Thymus (tissue), 11 donors: ENCODE measurements around the gene RIOK2. TPM values are rescaled to one million over a fixed set of nuclear protein-coding genes. Genes with fewer than 3 reads are reported as not detected.

Experiments
- DNase-seq, 9 donors: peaks; one replicate each; pipeline ENCODE4 v3.0.0-alpha.2; 2013; ENCODE audit warnings: low spot score in 9 of 9, low read depth in 6 of 9, missing footprints in 1 of 9
- H3K27ac ChIP-seq, 2 donors: one replicate each; pipeline ENCODE4 v1.5.1; 2013; ENCODE audit warnings: control low read depth in 1 of 2, low read depth in 1 of 2, low read length in 1 of 2, mild to moderate bottlenecking in 1 of 2, moderate library complexity in 1 of 2
- H3K27me3 ChIP-seq, 2 donors: one replicate each; pipeline ENCODE4 v1.5.1; 2013; ENCODE audit warnings: low read length in 1 of 2; ENCODE audit not compliant: control insufficient read depth in 2 of 2, insufficient read depth in 1 of 2
- H3K36me3 ChIP-seq, 2 donors: one replicate each; pipeline ENCODE4 v1.5.1; 2013; ENCODE audit warnings: low read length in 1 of 2, mild to moderate bottlenecking in 1 of 2, moderate library complexity in 1 of 2; ENCODE audit not compliant: control insufficient read depth in 2 of 2, insufficient read depth in 2 of 2
- H3K4me1 ChIP-seq, 2 donors: one replicate each; pipeline ENCODE4 v1.5.1; 2013; ENCODE audit warnings: low read length in 2 of 2; ENCODE audit not compliant: control insufficient read depth in 2 of 2, insufficient read depth in 2 of 2
- H3K4me3 ChIP-seq, 2 donors: one replicate each; pipeline ENCODE4 v1.5.1; 2013; ENCODE audit warnings: low read length in 2 of 2, control low read depth in 1 of 2, mild to moderate bottlenecking in 1 of 2
- H3K9me3 ChIP-seq, 2 donors: one replicate each; pipeline ENCODE4 v1.5.1; 2013; ENCODE audit warnings: low read length in 1 of 2, mild to moderate bottlenecking in 1 of 2; ENCODE audit not compliant: control insufficient read depth in 2 of 2, insufficient read depth in 1 of 2
- WGBS: extraction: QIAGEN DNeasy Blood & Tissue Kit; methylation state at CpG from one replicate; pipeline ENCODE4 v1.1.7; 2013; 5-methylcytosine and 5-hydroxymethylcytosine counted together
- polyA plus RNA-seq: library from polyadenylated mRNA; stranded (reverse); fragments of 200-250 nt; gene quantifications from one replicate; pipeline ENCODE4 v1.2.3, GENCODE V29; 2013
- total RNA-seq: library from RNA; stranded (reverse); fragments of 120-200 nt; gene quantifications from one replicate; pipeline ENCODE4 v1.2.4, GENCODE V29; 2013
- donor health status: healthy.

The RIOK2 gene
- total and polyA plus RNA-seq, 2 donors = 15.9 to 39.4 TPM

DNA sequence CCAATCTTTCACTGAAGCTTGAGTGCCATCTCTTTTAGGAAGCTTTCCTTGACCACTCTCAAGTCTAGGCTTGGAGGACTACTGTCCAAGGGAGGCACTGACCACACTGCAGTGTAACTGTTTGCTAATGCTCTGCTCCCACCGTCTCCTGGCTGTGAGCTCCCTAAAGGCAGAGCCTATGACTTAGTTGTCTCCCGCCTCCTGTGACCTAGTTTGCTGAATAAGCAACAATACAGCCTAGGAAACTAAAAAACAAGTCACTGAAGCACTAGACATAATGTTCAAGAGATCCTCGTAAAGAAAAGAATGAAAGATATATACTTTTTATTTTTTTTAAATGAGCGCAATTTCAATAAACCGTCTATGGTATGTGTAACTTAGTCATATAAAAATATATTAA lies 72.0 kb downstream of the RIOK2 start:
- no peaks in the 10 kb centered on the region for H3K4me1 ChIP-seq
- WGBS = 96% methylated on average over 5 of the region's 5 CpGs
- H3K4me3 ChIP-seq = no peak overlapping the region
- no peak overlapping the region for H3K27ac ChIP-seq
- peak in 1 of 9 donors; percentile 23 for DNase-seq
- H3K9me3 ChIP-seq = no peaks in the 10 kb centered on the region
- no peaks in the 10 kb centered on the region for H3K27me3 ChIP-seq
- H3K36me3 ChIP-seq = no peaks in the 10 kb centered on the region

Other genes with a start within 250 kb of the RIOK2 start
- gene LNPEP, start 247.2 kb downstream of the RIOK2 start, total RNA-seq = 37.1 TPM
- gene LNPEP, start 247.2 kb downstream of the RIOK2 start, polyA plus RNA-seq = 15.8 TPM
- 0.09 TPM for gene LIX1, start 40.6 kb downstream of the RIOK2 start, total RNA-seq
- gene LIX1, start 40.6 kb downstream of the RIOK2 start, polyA plus RNA-seq = 0.09 TPM